ENCODE results near the gene MED10.

MED10 gene

DNA sequence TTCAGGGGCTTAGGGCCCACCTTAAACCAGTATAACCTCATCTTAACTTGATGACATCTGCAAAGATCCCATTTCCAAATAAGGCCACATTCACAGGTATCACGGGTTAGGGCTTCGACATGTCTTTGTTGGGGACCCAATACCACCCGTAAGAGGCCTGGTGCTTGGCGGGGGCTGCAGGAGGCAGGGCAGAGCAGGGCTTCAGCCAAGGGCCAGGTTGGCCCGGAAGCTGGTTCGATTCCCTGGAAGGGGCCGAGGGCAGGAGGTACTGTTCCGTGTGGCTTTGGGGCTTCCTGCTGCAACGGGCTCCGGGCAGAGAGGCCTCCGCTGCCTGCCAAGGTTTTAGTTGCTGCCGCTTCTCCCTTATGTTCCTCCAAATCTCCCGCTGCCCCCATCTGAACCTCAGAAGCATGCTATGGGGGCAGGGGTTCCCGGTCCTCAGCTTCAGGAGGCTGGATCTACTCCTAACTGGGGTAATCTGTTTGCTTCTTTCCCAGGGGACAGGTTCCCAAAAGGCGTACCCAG is 29.8 kb downstream of the MED10 start:
- no peak for DNase-seq (ENCODE audit: low read depth)

DNA sequence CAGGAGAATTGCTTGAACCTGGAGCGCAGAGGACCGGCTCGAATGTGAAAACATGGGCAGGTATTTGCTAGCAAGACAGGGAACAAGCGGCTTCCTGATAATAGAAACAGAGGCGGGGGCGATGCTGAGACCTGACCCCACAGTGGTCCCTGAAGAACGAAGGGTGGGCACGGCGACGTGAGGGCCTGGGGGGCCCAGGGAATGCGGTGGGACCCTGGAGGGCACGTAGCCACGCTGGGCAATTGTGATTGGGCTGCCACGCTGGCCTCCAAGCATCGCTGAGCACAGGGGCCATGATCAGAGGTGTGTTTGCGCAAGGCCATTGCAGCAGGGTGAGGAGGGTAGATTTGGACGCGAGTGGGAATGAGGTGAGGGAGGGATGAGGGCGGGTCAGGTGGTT is 30.7 kb downstream of the MED10 start:
- DNase-seq (ENCODE audit: low read depth) = no peak

DNA sequence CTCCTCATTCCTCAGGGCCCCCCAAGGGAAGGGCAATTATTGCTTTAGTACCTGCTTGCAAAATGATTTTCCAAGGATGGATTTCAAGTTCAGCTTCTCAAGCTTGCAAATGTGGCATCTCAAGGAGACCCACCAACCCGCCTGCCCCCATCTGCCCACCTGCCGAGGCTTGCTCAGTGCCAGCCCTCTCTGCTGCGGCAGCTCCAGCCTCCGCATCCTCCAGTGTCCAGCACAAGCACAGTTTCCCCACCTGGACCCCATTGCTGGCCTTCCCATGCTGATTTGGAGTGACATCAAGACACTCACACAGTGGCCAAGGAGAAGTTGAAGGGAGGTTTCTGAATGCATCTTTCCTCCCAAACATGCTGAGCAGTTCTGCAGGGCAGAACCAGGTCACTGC is 31.2 kb downstream of the MED10 start:
- DNase-seq (ENCODE audit: low read depth) = no peak

DNA sequence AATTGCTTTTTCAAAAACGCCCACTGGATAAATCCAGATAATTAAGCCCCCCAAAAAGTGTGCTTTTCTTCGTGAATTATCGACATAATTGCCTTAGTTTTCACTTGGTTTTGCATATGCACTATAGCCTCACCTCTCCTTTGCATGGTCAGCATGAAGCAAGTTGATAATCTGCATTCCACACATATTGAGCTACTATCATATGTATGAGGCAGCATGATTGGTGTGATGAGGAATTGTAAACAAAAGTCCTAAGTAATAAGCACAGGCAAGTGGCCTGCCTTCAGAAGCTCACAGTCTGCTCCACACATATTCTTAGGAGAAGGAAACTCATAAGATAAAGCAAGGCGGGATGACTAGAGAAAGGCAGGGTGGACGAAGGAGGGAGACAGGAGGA is 33.8 kb downstream of the MED10 start:
- no peak for DNase-seq (ENCODE audit: low read depth)

DNA sequence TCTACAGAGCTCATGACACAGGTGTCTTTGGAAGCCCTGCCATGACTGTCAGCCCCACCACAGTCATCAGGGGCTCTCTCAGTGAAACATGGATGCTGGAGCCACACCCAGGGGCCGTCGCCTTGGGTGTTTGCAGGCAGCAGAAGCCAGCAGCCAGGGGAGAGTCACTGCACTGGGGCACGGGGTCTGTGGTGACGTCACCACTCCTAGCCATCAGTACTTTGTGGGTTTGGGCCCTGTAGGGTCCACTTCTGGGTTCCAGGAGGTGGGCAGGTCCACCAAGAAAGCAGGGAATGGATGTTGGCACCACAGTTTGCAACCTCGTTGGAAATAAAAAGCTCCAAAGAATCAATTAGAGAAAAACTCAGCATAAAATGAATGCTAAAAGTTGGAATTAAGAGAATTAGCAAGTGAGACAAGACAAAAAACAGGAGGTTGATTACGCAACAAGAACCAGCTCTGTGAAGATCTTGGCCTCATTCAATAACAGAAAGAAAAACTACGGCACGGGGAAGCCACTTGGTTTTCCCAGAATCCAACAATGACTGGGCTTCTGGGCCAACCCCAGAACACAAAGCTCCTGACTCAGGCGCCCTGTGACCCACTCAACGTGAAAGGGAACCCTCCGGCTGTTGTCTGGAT is 34.3 kb downstream of the MED10 start:
- DNase-seq (ENCODE audit: low read depth) = no peak

DNA sequence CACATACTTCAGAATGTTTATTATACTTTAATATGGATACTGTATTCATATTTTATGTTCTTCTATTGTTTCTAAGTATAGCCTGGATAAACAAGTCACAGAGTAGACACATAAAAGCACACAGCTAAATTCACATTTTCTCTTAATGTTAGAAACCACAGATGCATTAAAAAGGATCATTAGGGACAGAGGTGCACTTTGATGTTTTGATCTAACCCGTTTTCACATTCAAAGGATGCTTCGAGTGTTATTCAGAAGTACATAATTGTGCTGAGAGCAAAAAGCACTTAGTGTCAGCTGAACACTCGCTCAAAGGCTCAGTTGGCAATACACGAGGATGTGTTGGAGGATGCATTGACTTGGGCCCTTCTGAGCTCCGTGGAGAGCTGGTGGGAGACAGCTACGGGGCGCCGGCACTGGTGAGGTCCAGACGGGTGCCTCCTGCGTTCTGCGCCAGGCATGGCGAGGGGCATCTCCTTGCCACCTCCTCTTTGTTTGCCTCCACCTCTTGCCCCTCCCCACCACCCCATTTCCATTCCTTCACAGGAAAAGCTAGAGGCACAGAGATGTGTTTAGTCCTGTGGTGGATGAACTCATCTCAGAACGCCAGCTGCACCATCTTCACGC is 35.5 kb downstream of the MED10 start:
- DNase-seq (ENCODE audit: low read depth) = no peak

DNA sequence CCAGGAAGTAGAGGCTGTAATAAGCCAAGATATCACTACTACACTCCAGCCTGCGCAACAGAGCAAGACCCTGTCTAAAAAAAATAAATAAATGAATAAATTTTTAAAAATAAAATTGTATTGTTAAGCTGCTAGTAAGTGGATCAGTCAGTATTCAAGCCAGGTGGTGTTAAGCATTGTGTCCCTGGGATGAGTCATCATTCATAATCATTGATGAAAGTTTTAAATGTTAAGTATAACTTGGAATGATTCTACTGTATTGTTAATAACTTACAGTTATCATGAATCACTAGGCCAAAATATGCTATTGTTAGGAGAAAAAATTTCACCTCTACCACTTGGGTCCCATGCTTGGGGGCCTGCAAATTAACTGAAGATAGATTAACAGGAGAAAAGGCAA is 38.2 kb downstream of the MED10 start:
- peak; percentile 8 for DNase-seq (ENCODE audit: low read depth)

DNA sequence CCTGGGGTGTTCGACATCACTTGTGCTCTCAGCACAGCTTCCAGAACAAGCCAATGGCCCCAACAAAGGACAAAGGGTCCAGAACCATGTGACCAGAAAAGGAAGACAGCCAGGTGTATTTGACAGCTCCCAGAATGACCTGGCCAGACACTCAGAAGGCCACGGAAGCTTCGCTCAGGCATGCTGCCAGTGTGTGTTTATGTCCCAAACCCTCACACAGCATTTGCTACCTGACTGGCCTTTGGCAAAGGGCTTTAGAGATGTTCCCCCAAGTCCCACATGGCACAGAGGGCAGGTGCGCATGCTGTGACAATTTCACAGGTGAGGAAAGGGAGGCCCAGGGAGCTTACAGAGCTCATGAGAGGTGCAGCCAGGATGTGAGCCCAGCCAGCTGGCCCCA is 39.5 kb downstream of the MED10 start:
- no peak for DNase-seq (ENCODE audit: low read depth)

DNA sequence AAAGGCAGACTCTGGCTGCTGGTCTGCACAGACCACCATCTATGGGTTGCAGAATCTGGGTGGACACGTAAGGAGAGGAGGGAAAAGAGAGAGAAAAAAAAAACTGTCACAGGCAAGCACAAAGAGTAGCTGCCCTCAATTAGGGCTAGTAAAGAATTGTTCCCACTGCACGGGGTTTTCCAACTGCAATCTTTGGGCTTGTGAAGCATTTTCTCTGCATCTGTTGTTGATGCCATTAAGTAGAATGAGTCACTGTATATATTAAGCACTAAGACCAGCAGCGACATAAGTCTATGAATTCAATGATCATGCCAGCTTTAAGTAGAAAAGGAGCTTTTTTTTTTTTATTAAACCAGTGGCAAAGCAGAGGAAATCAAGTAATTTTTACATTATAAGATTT is 40.2 kb downstream of the MED10 start:
- no peak for DNase-seq (ENCODE audit: low read depth)

DNA sequence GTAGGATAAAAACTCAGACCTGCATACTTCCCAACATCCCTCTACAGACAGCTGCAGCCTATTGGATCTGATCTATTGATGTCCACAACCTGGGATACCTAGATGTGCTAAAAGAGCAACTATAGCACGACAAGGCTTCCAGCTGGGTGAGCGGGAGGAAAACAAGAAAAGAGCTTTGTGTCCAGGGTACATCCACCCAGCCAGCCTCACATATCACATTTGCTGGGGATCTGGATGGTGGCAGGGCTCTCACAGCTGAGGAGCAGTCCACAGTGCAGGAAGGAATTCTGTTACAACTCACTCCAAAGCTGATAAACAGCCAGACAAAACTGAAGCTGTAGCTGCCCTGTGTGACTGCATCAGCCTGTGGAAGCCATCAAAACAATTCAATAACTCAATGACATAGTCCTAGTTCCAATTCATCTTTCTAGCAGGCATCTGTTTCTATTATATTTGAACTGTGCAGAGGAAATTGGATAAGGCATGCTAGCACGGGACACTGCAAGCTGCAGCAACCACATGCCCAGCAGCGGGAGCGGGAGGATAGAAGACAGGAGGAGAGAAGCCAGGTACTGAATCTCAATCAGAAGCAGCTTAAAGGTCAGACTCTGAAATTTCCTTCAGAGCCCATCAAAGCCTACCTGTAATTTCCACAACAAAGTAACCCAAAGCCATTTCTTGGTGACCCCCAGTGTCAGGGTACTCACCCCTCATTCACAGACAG is 45.0 kb downstream of the MED10 start:
- DNase-seq (ENCODE audit: low read depth) = no peak

DNA sequence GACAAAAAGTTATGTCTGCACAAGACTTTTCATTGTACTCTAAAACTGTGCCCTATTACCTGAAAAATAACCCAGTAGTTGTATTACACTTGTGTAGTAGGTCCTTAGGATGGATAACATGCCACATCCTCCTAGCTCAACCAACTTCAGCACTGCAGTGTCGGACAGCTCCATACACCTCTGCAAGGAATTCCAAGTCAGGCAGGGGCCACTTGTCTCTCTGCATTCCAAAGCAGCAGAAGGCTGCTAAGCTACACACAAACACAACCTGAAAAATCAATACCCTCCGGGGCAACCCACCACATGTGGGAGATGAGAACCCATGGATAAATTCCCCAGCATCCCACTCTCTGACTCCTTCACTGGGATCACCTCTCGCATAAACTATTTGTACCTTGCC is 50.2 kb downstream of the MED10 start:
- DNase-seq (ENCODE audit: low read depth) = no peak

DNA sequence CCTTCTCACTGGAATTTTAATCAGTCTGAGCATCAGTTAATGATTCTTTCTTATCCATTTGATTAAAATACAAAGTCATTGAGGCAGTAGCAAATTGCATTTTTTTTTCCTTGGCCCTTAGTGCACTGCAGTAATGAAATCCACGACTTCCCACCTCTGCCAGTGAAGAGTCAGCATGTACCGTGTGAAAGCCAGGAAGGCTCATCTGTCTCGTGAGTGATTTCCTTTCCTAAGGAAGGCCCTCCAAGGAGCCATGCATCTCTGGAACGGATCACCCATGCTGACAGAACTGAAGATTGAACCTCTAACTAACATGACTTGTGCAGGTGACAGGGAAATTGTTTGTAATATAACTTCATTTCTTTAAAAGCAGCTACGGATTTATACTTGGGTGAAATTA is 51.6 kb downstream of the MED10 start:
- no peak for DNase-seq (ENCODE audit: low read depth)

DNA sequence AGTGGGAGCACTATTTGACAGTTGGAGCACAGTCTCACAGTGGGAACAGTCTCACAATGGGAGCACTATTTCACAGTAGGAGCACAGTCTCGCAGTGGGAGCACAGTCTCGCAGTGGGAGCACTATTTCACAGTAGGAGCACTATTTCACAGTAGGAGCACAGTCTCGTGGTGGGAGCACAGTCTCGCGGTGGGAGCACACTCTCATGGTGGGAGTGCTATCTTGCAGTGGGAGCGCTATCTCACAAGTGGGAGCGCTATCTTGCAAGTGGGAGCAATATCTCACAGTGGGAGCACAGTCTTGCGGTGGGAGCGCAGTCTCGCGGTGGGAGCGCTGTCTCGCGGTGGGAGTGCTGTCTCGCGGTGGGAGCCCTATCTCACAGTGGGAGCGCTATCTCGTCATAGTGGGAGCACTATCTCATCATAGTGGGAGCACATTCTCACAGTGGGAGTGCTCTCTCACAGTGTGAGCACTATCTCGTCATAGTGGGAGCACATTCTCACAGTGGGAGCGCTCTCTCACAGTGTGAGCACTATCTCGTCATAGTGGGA is 56.1 kb downstream of the MED10 start:
- DNase-seq (ENCODE audit: low read depth) = no peak
